NT2/D1 (cell line): ENCODE data around the gene PLBD1.

ENCODE experiments used
- DNase-seq: peaks from one replicate; pipeline ENCODE4 v3.0.0-alpha.2; 2011; ENCODE audit warnings: low read depth, low spot score
- H3K27me3 ChIP-seq: 2 replicates; pipeline ENCODE4 v1.6.0; 2011; ENCODE audit warnings: mild to moderate bottlenecking; ENCODE audit not compliant: insufficient read length, insufficient read depth
- H3K36me3 ChIP-seq: 2 replicates; pipeline ENCODE4 v1.6.1; 2011; ENCODE audit warnings: mild to moderate bottlenecking, low read length, mixed read lengths; ENCODE audit not compliant: insufficient read depth, insufficient read length
- H3K4me1 ChIP-seq: 2 replicates; pipeline ENCODE4 v1.5.1; 2011; ENCODE audit not compliant: insufficient read depth, insufficient read length
- H3K4me3 ChIP-seq: 2 replicates; pipeline ENCODE4 v1.5.1; 2011; ENCODE audit warnings: low read depth; ENCODE audit not compliant: insufficient read length
- H3K9ac ChIP-seq: 2 replicates; pipeline ENCODE4 v1.6.0; 2011; ENCODE audit warnings: low read depth; ENCODE audit not compliant: insufficient read length
- H3K9me3 ChIP-seq: 2 replicates; pipeline ENCODE4 v1.5.1; 2011; ENCODE audit warnings: mild to moderate bottlenecking, low read length; ENCODE audit not compliant: insufficient read depth
- SUZ12 ChIP-seq: IDR thresholded peaks from 2 replicates; pipeline ENCODE4 v1.6.1; 2011; ENCODE audit not compliant: insufficient read length, insufficient read depth; ENCODE audit errors: extremely low read depth
- YY1 ChIP-seq: IDR thresholded peaks from 2 replicates; pipeline ENCODE4 v1.6.1; 2011; ENCODE audit not compliant: insufficient read length, insufficient read depth
- ZNF274 ChIP-seq: IDR thresholded peaks from 2 replicates; pipeline ENCODE4 v1.6.1; 2011; ENCODE audit warnings: mild to moderate bottlenecking, low read depth, low read length

PLBD1 gene

DNA sequence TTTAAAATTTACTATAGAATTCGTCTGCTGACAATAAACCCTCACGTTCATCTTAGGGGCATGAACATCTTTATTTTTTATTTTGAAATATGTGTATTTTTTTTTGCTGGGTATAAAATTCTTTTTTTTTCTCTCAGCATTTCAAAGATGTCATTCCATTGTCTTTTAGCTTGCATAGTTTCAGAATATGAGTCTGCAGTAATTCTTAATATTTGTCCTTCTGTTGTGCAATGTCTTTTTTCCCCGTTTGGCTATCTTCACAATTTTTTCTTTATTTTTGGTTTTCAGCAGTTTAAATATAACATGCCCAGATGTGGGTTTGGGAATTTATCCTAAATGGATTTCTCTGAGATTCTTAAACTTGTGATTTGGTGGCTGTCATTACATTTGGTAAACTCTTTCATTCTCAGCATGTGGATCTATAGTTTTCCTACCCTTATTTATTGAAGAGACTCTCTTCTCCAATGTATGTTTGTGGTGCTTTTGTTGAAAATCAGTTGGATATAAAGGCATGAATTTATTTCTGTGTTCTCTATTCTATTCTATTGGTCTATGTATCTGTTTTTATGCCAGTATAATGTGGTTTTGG is 37.8 kb upstream of the PLBD1 start:
- DNase-seq: no peak

DNA sequence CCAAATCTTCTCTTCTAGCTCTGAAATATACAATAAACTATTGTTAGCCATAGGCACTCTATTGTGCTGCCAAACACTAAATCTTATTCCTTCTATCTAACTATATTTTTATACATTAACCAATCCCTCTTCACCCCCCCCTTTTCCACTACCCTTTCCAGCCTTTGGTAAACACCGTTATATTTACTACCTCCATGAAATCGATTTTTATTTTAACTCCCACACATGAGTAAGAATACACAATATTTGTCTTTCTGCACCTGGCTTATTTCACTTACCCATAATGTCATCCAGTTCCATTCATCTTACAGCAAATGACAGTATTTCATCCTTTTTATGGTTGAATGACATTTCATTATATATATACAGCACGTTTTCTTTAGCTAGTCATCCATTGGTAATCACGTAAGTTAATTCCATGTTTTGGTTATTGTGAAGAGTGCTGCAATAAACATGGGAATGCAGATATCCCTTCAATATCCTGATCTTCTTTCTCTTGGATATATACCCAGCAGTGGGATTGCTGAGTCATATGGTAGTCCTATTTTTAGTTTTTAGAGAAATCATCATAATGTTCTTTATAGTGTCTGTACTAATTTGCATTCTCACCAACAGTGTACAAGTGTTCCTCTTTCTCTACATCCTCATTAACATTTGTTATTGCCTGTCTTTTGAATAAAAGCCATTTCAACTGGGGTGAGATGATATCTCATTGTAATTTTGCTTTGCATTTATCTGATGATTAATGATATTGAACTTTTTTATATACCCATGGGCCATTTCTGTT is 34.2 kb upstream of the PLBD1 start:
- no peak for DNase-seq
- H3K9ac ChIP-seq: no peak overlapping the region

More for the DNA sequence above, 37.8 kb upstream of the PLBD1 start:
- Histone ChIP-seq H3K4me3 (no peak overlapping the region), H3K4me1 (no peaks in the 10 kb centered on the region), H3K27me3 (no peaks in the 10 kb centered on the region), H3K36me3 (no peaks in the 10 kb centered on the region), H3K9ac (no peak overlapping the region), H3K9me3 (peaks cover 40% of the 10 kb centered on the region)
- TF ChIP-seq SUZ12 (no peak), YY1 (no peak), ZNF274 (no peak)

DNA sequence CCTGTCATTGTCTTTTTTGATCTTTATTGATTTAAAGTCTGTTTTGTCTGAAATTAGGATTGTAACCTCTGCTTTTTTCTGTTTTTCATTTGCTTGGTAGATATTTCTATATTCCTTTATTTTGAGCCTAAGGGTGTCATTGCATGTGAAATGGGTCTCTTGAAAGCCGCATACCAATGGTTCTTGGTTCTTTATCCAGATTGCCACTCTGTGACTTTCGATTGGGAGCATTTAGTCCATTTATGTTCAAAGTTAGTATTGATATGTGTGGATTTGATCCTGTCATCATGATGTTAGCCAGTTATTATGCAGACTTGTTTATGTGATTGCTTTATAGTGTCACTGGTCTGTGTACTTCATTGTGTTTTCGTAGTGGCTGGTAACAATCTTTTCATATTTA is 29.8 kb upstream of the PLBD1 start:
- no peak for TF ChIP-seq ZNF274
- TF ChIP-seq YY1: no peak
- TF ChIP-seq SUZ12: no peak
- no peak overlapping the region for H3K4me3 ChIP-seq
- no peaks in the 10 kb centered on the region for H3K36me3 ChIP-seq
- no peaks in the 10 kb centered on the region for H3K9me3 ChIP-seq
- H3K9ac ChIP-seq: no peak overlapping the region
- no peaks in the 10 kb centered on the region for H3K27me3 ChIP-seq
- DNase-seq: no peak
- H3K4me1 ChIP-seq: no peaks in the 10 kb centered on the region

More for the DNA sequence above, 34.2 kb upstream of the PLBD1 start:
- H3K36me3 ChIP-seq: no peaks in the 10 kb centered on the region
- no peak for TF ChIP-seq YY1
- TF ChIP-seq ZNF274: no peak
- TF ChIP-seq SUZ12: no peak
- H3K27me3 ChIP-seq: no peaks in the 10 kb centered on the region
- no peaks in the 10 kb centered on the region for H3K4me1 ChIP-seq
- H3K4me3 ChIP-seq: no peak overlapping the region
- H3K9me3 ChIP-seq: peaks cover 27% of the 10 kb centered on the region

DNA sequence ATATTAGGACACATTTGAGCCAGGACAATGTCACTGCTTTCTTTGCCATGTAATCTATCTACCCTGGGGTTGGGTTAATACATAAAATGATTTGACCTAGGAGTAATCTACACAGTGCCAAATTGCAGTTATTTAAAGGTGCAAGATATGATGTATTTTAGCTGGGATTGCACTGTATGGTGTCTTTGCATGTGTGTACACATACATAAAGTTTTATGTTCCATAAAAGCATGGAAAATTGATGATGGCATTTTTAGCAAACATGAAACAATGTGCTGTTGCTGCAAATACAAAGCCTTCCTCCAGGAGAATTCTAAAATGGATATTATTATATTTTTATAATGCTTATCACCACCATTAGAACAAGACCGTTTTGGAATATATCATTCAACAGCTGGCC is 24.0 kb upstream of the PLBD1 start:
- H3K4me3 ChIP-seq: no peak overlapping the region
- H3K9ac ChIP-seq: no peak overlapping the region
- DNase-seq: no peak
- no peaks in the 10 kb centered on the region for H3K36me3 ChIP-seq
- no peak for TF ChIP-seq ZNF274
- no peak for TF ChIP-seq YY1
- TF ChIP-seq SUZ12: no peak
- no peaks in the 10 kb centered on the region for H3K4me1 ChIP-seq
- H3K27me3 ChIP-seq: no peaks in the 10 kb centered on the region
- no peaks in the 10 kb centered on the region for H3K9me3 ChIP-seq

DNA sequence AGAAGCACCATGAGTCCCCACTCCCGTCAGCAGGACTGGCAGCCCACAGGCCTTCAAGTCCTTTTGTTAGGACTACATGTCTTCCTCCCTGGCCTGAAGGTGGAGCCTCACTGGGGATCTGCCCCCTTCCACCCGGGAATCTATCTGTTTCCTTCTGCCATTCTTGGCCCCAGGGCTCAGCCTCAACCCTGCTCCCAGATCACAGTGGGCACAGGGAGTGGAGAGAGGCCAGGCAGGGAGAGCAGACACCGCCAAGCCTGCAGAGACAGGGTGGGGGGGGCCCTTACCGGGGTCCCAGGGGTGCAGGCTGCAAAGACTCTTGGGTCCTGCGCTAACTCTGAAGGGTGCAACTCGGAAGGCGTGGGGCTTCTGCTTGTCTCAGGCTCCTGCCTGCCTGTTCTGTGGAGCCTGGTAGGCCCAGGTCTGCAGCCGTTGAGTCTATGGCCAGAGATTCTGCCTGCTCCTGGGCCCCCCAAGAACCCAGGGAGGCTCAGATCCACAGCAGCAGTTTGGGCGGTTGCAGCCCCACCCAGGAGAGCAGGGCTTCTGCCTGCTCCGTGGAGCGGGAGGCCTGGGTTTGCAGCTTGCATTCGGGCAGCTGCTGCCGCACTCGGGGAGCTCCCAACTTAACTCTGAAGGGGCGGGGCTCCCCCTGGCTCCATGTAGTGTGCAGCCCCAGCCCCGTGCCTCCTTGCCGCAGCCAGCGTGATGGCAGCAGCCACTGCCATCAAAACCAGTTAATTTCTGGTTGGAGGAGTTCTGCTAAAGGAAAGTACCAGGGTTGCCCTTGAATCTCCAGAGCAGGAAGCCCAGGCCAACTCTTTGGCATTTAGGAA is 21.7 kb upstream of the PLBD1 start:
- H3K9me3 ChIP-seq: no peaks in the 10 kb centered on the region
- no peak overlapping the region for H3K4me3 ChIP-seq
- no peak for DNase-seq
- no peaks in the 10 kb centered on the region for H3K4me1 ChIP-seq
- H3K9ac ChIP-seq: no peak overlapping the region
- H3K36me3 ChIP-seq: no peaks in the 10 kb centered on the region
- no peak for TF ChIP-seq YY1
- TF ChIP-seq ZNF274: no peak
- TF ChIP-seq SUZ12: no peak
- no peaks in the 10 kb centered on the region for H3K27me3 ChIP-seq

DNA sequence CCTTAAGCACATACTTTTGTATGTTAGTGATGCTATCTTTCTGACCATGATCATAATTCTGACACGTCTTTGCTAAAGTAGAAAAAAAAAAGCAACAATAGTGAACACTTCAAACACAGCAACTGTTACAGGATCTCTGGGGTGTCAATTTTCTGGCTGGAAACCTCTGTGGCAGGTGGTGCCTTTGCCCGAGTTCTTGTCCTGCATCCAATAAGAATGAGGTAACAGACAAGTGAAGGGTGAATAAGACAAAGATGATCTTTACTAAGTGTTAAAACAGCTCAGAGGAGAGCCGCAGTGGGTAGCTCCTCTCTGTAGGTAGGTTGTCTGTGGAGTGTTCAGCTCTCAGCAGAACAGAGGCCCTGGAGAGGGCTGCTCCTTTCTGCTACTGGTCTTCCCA is 20.9 kb upstream of the PLBD1 start:
- H3K4me1 ChIP-seq: no peaks in the 10 kb centered on the region
- no peak for TF ChIP-seq SUZ12
- TF ChIP-seq YY1: no peak
- no peak for TF ChIP-seq ZNF274
- no peak for DNase-seq
- no peaks in the 10 kb centered on the region for H3K9me3 ChIP-seq
- H3K4me3 ChIP-seq: no peak overlapping the region
- no peak overlapping the region for H3K9ac ChIP-seq
- no peaks in the 10 kb centered on the region for H3K27me3 ChIP-seq
- no peaks in the 10 kb centered on the region for H3K36me3 ChIP-seq

DNA sequence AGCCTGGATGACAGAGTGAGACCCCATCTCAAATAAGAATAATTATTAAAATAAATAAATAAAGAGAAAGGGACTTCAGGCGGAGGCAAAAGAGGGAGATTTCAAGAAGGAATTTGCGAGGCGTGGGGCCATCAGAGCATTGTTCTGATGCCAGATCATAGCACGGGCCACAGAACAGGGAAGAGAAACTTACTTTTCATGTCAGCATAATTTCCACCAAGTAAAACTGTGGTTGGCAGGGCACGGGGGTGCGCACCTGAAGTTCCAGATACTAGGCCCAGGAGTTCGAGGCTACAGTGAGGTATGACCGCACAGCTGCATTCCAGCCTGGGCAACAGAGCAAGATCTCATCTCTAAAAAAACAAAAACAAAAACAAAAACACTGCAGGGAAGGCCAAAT is 11.0 kb upstream of the PLBD1 start:
- DNase-seq: no peak
- no peak overlapping the region for H3K9ac ChIP-seq
- H3K4me3 ChIP-seq: no peak overlapping the region
- no peaks in the 10 kb centered on the region for H3K9me3 ChIP-seq
- no peaks in the 10 kb centered on the region for H3K27me3 ChIP-seq
- no peaks in the 10 kb centered on the region for H3K4me1 ChIP-seq
- H3K36me3 ChIP-seq: no peaks in the 10 kb centered on the region
- TF ChIP-seq YY1 (no peak), ZNF274 (no peak), SUZ12 (no peak)
